ENCODE measurements around the gene C10orf88.

The C10orf88 gene

GRCh38 chr10:122953902-122954730 lies at the start of gene C10orf88:
Gene C10orf88 (minus strand): TSS chr10:122954227. CDS start chr10:122954178, 49 bp downstream.
- DNase-seq = peak; percentile 95

- DNase-seq = no peak
These were observed 47.3 kb upstream of the C10orf88 start for GRCh38 chr10:123001370-123001769.

- no peak for DNase-seq
These were observed 46.1 kb upstream of the C10orf88 start for GRCh38 chr10:123000155-123000554.

- DNase-seq = peak; percentile 58
These were observed 45.3 kb upstream of the C10orf88 start for GRCh38 chr10:122999347-122999746.

- no peak for DNase-seq
These were observed 44.9 kb upstream of the C10orf88 start for GRCh38 chr10:122998934-122999333.

- DNase-seq = no peak
These were observed 44.4 kb upstream of the C10orf88 start for GRCh38 chr10:122998360-122998917.

GRCh38 chr10:122997864-122998263 lies 43.8 kb upstream of the C10orf88 start:
- DNase-seq = no peak

- DNase-seq = no peak
These were observed 41.9 kb upstream of the C10orf88 start for GRCh38 chr10:122995936-122996335.

GRCh38 chr10:122993797-122994336 lies 39.8 kb upstream of the C10orf88 start:
- no peak for DNase-seq

- DNase-seq = no peak
These were observed 38.1 kb upstream of the C10orf88 start for GRCh38 chr10:122992031-122992585.

- no peak for DNase-seq
These were observed 36.3 kb upstream of the C10orf88 start for GRCh38 chr10:122990278-122990677.

- DNase-seq = no peak
These were observed 34.5 kb upstream of the C10orf88 start for GRCh38 chr10:122988501-122988900.

- no peak for DNase-seq
These were observed 32.3 kb upstream of the C10orf88 start for GRCh38 chr10:122986335-122986734.

GRCh38 chr10:122984708-122985107 lies 30.7 kb upstream of the C10orf88 start:
- no peak for DNase-seq

- DNase-seq = no peak
These were observed 29.9 kb upstream of the C10orf88 start for GRCh38 chr10:122983898-122984297.

- DNase-seq = no peak
These were observed 27.0 kb upstream of the C10orf88 start for GRCh38 chr10:122981066-122981464.

GRCh38 chr10:122980209-122981065 lies 26.4 kb upstream of the C10orf88 start, which contains the start of gene PSTK:
Gene PSTK (plus strand): TSS chr10:122980401. CDS start chr10:122980480, 79 bp downstream.
- peak; percentile 81 for DNase-seq

GRCh38 chr10:122974543-122975064 lies 20.6 kb upstream of the C10orf88 start:
- DNase-seq = no peak

- no peak for DNase-seq
These were observed 20.0 kb upstream of the C10orf88 start for GRCh38 chr10:122974023-122974422.

GRCh38 chr10:122968698-122969097 lies 14.7 kb upstream of the C10orf88 start:
- no peak for DNase-seq

GRCh38 chr10:122966879-122967278 lies 12.9 kb upstream of the C10orf88 start:
- no peak for DNase-seq

GRCh38 chr10:122962405-122962804 lies 8.4 kb upstream of the C10orf88 start:
- no peak for DNase-seq
